Measurements from ENCODE around the gene CUL9.

GRCh38 chr6:43172104-43173007 lies 9.6 kb upstream of the CUL9 start:
- no peak for TF ChIP-seq POLR2AphosphoS5 (IDR thresholded peaks at IDR 0.05)
- TF ChIP-seq CTCF (IDR thresholded peaks at IDR 0.05), result no peak
- TF ChIP-seq POLR2A (IDR thresholded peaks at IDR 0.05), result peak; percentile 42
- no peak for TF ChIP-seq EP300 (IDR thresholded peaks at IDR 0.05; ENCODE audit: low read depth)
